HepG2 (cell line): ENCODE data around the gene SPEM2. TPM values are rescaled to one million over a fixed set of nuclear protein-coding genes. Genes with fewer than 3 reads are reported as not detected.

ENCODE experiments used
- ATAC-seq: fragments of 200-7000 bp; cut with Tn5 transposase; 3 replicates; pipeline ENCODE4 v1.9.1; 2020; ENCODE audit warnings: mild to moderate bottlenecking, moderate library complexity
- BruUV-seq: library from RNA; stranded (reverse); fragments of 400-500 nt; replicated peaks from 2 replicates; lab custom pipeline; 2021; lab: Mats Ljungman, UMichigan
- CTCF ChIA-PET: fragments of 300-600 bp; formaldehyde crosslinking; extraction: SDS; loops from one replicate; lab custom pipeline; 2021; ENCODE audit warnings: low total read pairs, inconsistent platforms, low intra/inter-chr PET ratio; lab: Yijun Ruan, JAX
- POLR2A ChIA-PET: fragments of 350-600 bp; sonication (Branson Sonifier 250); formaldehyde crosslinking; loops from one replicate; lab custom pipeline; 2020; ENCODE audit warnings: antibody characterized with exemption, inconsistent platforms; lab: Yijun Ruan, JAX
- DNase-seq: peaks from one replicate; pipeline ENCODE4 v3.0.0-alpha.2; 2015; ENCODE audit warnings: low spot score
- FAIRE-seq: peaks from 3 replicates; lab custom pipeline; 2011; peaks lifted over from hg19 to GRCh38; lab: Jason Lieb, UNC
- H2AFZ ChIP-seq: one replicate; pipeline ENCODE4 v1.6.1; 2011; ENCODE audit warnings: low read length, inconsistent platforms
- H3K27ac ChIP-seq: fragments of 300-600 bp; 3 replicates; pipeline ENCODE4 v1.8.0; 2011; ENCODE audit warnings: mixed run types, mild to moderate bottlenecking, mixed read lengths, low read length, inconsistent platforms; ENCODE audit not compliant: insufficient read depth; ENCODE audit errors: extremely low read length
- H3K27me3 ChIP-seq, 2 experiments: fragments of 200-600 bp in 1 of 2; 2 replicates in 1 of 2; 3 replicates in 1 of 2; pipeline versions ENCODE4 v1.6.0 to v1.8.0; 2011; ENCODE audit warnings: low read length in 2 of 2, mild to moderate bottlenecking in 2 of 2, moderate library complexity in 2 of 2, inconsistent platforms in 1 of 2; ENCODE audit not compliant: insufficient read depth in 2 of 2, control insufficient read depth in 1 of 2
- H3K36me3 ChIP-seq, 2 experiments: fragments of 200-600 bp in 1 of 2; replicated peaks in 1 of 2; 2 replicates in 1 of 2; 3 replicates in 1 of 2; pipeline versions ENCODE4 v1.5.1 to v1.8.0; 2011; ENCODE audit warnings: low read length in 2 of 2, inconsistent platforms in 1 of 2; ENCODE audit not compliant: insufficient read depth in 2 of 2, control insufficient read depth in 1 of 2
- H3K4me1 ChIP-seq: 2 replicates; pipeline ENCODE4 v1.5.1; 2012; ENCODE audit warnings: low read length, inconsistent platforms; ENCODE audit not compliant: insufficient read depth
- H3K4me2 ChIP-seq: 2 replicates; pipeline ENCODE4 v1.6.0; 2011; ENCODE audit warnings: low read depth, low read length, inconsistent platforms
- H3K4me3 ChIP-seq, 3 experiments: fragments of 200-600 bp in 1 of 3; sonication (generic), shearing (Covaris generic) in 1 of 3; replicated peaks in 1 of 3; 2 replicates each; pipeline ENCODE4 v1.5.1; 2011 to 2016; ENCODE audit warnings: low read length in 3 of 3, inconsistent platforms in 2 of 3, low read depth in 2 of 3, mild to moderate bottlenecking in 2 of 3, control low read depth in 1 of 3, mixed read lengths in 1 of 3; ENCODE audit not compliant: insufficient read depth in 1 of 3
- H3K79me2 ChIP-seq: one replicate; pipeline ENCODE4 v1.6.1; 2011; ENCODE audit warnings: low read length, inconsistent platforms; ENCODE audit not compliant: insufficient read depth
- H3K9ac ChIP-seq: 2 replicates; pipeline ENCODE4 v1.6.0; 2011; ENCODE audit warnings: mild to moderate bottlenecking, low read depth, low read length, inconsistent platforms; ENCODE audit not compliant: insufficient read depth
- H3K9me3 ChIP-seq: 2 replicates; pipeline ENCODE4 v1.5.1; 2012; ENCODE audit warnings: mild to moderate bottlenecking, low read length
- H4K20me1 ChIP-seq: 2 replicates; pipeline ENCODE4 v1.6.0; 2011; ENCODE audit warnings: inconsistent platforms, mild to moderate bottlenecking, low read length, moderate library complexity; ENCODE audit not compliant: insufficient read depth
- ARNT2 ChIP-seq: sonication (generic); formaldehyde crosslinking; IDR thresholded peaks from 2 replicates; pipeline ENCODE4 v1.8.0; 2022; ENCODE audit warnings: mild to moderate bottlenecking, low read depth, missing genetic modification reagents, moderate library complexity
- ELF1 ChIP-seq: sonication (generic); formaldehyde crosslinking; IDR thresholded peaks from 2 replicates; pipeline ENCODE4 v1.4.0; 2020; ENCODE audit warnings: missing genetic modification reagents
- KLF6 ChIP-seq: IDR thresholded peaks from 2 replicates; pipeline ENCODE4 v1.8.0; 2016; ENCODE audit warnings: missing biosample characterization, missing genetic modification reagents
- MEIS2 ChIP-seq: sonication (generic); formaldehyde crosslinking; IDR thresholded peaks from 2 replicates; pipeline ENCODE4 v1.9.0; 2021; ENCODE audit warnings: mild to moderate bottlenecking, missing genetic modification reagents
- NFKB2 ChIP-seq: sonication (generic); formaldehyde crosslinking; IDR thresholded peaks from 2 replicates; pipeline ENCODE4 v1.4.0; 2020; ENCODE audit warnings: missing genetic modification reagents, borderline replicate concordance
- TEAD3 ChIP-seq: optimal IDR thresholded peaks from 2 replicates; pipeline ENCODE3; 2016; ENCODE audit warnings: borderline replicate concordance
- TSC22D2 ChIP-seq: sonication (generic); formaldehyde crosslinking; IDR thresholded peaks from 2 replicates; pipeline ENCODE4 v1.5.1; 2020; ENCODE audit warnings: missing genetic modification reagents, mild to moderate bottlenecking, borderline replicate concordance
- ZFP36 ChIP-seq: fragments of 150-350 bp; IDR thresholded peaks from 2 replicates; pipeline ENCODE4 v1.6.1; 2018; ENCODE audit warnings: borderline replicate concordance, low read length, low read depth; ENCODE audit not compliant: partially characterized antibody
- ZNF136 ChIP-seq: sonication (generic); formaldehyde crosslinking; IDR thresholded peaks from 2 replicates; pipeline ENCODE4 v1.8.1; 2022; ENCODE audit warnings: low read depth, mild to moderate bottlenecking, moderate library complexity, missing genetic modification reagents
- ZNF547 ChIP-seq: sonication (generic); formaldehyde crosslinking; IDR thresholded peaks from 2 replicates; pipeline ENCODE4 v1.5.1; 2020; ENCODE audit warnings: mild to moderate bottlenecking, missing genetic modification reagents
- ZNF720 ChIP-seq: sonication (generic); formaldehyde crosslinking; IDR thresholded peaks from 2 replicates; pipeline ENCODE4 v1.4.0; 2020; ENCODE audit warnings: missing genetic modification reagents
- ZNF724P ChIP-seq: sonication (generic); formaldehyde crosslinking; IDR thresholded peaks from 2 replicates; pipeline ENCODE4 v1.8.0; 2022; ENCODE audit warnings: missing genetic modification reagents, borderline replicate concordance
- WGBS: methylation state at CpG from one replicate; pipeline ENCODE4 v1.1.6; 2017; ENCODE audit warnings: low lambda C conversion rate; 5-methylcytosine and 5-hydroxymethylcytosine counted together
- in situ Hi-C: cut with HindIII; loops from 2 replicates; pipeline ENCODE4 v1.10.0; 2017; ENCODE audit warnings: low pct_unique_long_range_greater_than_20kb; ENCODE audit not compliant: extremely low pct_ligation_motif_present
- intact Hi-C: fragments of 100-400 bp; cut with micrococcal nuclease; formaldehyde crosslinking; loops from one replicate; pipeline ENCODE4 v1.10.0; 2022; ENCODE audit not compliant: unreplicated experiment
- polyA plus RNA-seq, 8 experiments: library from polyadenylated mRNA; depleted of rRNA in 3 of 8; stranded (reverse) in 7 of 8; unstranded in 1 of 8; fragments of >200 nt; fragmentation: Illumina TruSeq in 4 of 8; extraction: Trizol in 4 of 8; gene quantifications; 2 replicates each; pipeline versions ENCODE4 v1.2.1 to v1.2.3, GENCODE V29; 2011 to 2016; ENCODE audit warnings: low read depth in 4 of 8, missing spikeins in 1 of 8, mixed read lengths in 1 of 8; ENCODE audit not compliant: insufficient read depth in 1 of 8
- total RNA-seq, 5 experiments: library from RNA; depleted of rRNA; stranded (reverse); fragments of >200 nt; fragmentation: Illumina TruSeq; extraction: Trizol; gene quantifications; 2 replicates each; pipeline ENCODE4 v1.2.3, GENCODE V29; 2016; ENCODE audit warnings: low read depth in 1 of 5
- TF ChIP-seq, protein P1 (sequence below): IDR thresholded peaks from 2 replicates; pipeline ENCODE4 v1.6.1; 2016
- TF ChIP-seq, protein P2 (sequence below): IDR thresholded peaks from 2 replicates; pipeline ENCODE4 v1.6.1; 2016; ENCODE audit warnings: missing compliant biosample characterization, missing genetic modification reagents, borderline replicate concordance
- TF ChIP-seq, protein P3 (sequence below): IDR thresholded peaks from 2 replicates; pipeline ENCODE4 v1.6.1; 2016; ENCODE audit warnings: missing compliant biosample characterization, missing genetic modification reagents, borderline replicate concordance
- TF ChIP-seq, protein P4 (sequence below): sonication (generic); formaldehyde crosslinking; IDR thresholded peaks from 2 replicates; pipeline ENCODE4 v1.4.0; 2020; ENCODE audit warnings: mild to moderate bottlenecking, missing genetic modification reagents

Gene SPEM2
- total and polyA plus RNA-seq, 2 of the 13 experiments (the other 11 are each of a cell fraction or from before 2014, with no cell fraction given): not detected

DNA sequence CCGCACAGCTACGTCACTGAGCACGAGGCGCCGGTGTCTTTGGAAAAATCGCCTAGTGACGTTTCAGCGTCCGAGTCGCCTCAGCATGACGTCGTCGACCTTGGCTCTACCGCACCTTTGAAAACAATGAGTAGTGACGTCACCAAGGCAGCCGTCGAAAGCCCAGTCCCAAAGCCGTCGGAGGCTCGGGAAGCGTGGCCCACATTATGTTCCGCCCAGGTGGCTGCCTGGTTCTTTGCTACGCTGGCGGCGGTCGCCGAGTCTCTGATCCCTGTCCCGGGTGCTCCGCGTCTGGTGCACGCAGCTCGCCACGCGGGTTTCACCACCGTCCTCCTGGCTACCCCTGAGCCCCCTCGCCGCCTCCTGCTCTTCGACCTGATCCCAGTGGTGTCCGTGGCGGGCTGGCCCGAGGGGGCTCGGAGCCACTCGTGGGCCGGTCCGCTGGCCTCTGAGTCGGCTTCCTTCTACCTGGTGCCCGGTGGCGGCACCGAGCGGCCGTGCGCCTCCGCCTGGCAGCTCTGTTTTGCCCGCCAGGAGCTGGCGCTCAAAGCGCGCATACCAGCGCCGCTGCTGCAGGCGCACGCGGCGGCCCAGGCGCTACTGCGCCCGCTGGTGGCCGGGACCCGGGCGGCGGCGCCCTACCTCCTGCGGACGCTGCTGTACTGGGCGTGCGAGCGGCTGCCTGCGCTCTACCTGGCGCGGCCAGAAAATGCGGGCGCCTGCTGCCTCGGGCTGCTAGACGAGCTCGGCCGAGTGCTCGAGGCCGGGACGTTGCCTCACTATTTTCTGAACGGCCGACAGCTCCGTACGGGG is 11.3 kb downstream of the SPEM2 start:
- no TSS peak for BruUV-seq
- no peak for FAIRE-seq
- intact Hi-C loops: loop anchor here (2.0 kb wide), 1 partner anchor 76 kb away; no protein-coding TSS in a partner anchor
- no peak overlapping the region for H3K9ac ChIP-seq
- peaks cover 2 to 6% of the 10 kb centered on the region in 2 experiments; a peak in 3 of 5 replicates for H3K27me3 ChIP-seq
- H3K4me2 ChIP-seq: peak overlapping the region; percentile 85
- H3K4me3 ChIP-seq: peak overlapping the region in 1 of 3 experiments; percentile 75; a peak in 3 of 6 replicates
- CTCF ChIA-PET: interaction anchor here (0.7 to 2.1 kb wide), 2 partner anchors 67 to 81 kb away, joined by 3 to 11 read pairs; no protein-coding TSS in a partner anchor
- H3K9me3 ChIP-seq: no peaks in the 10 kb centered on the region
- no peaks in the 10 kb centered on the region for H4K20me1 ChIP-seq
- H3K36me3 ChIP-seq: no peaks in the 10 kb centered on the region
- H3K4me1 ChIP-seq: peaks cover 39% of the 10 kb centered on the region
- H3K27ac ChIP-seq: no peak overlapping the region
- 88% methylated on average over 62 of the region's 92 CpGs for WGBS
- no peaks in the 10 kb centered on the region for H3K79me2 ChIP-seq
- peak; percentile 30 for DNase-seq
- peak; percentile 59 for ATAC-seq
- in situ Hi-C loops: loop anchor here (5.0 kb wide), 2 partner anchors 41 to 79 kb away; partner anchors contain the start of genes TMEM95 and ZBTB4
- POLR2A ChIA-PET: interaction anchor here (1.8 to 3.8 kb wide), 4 partner anchors 9 to 47 kb away, joined by 4 to 52 read pairs (median 28); partner anchors contain the start of genes CHRNB1, POLR2A and TMEM256
- no peak overlapping the region for H2AFZ ChIP-seq
- TF ChIP-seq MEIS2 (CRISPR knock-in tag): 0 out of 2 replicates have a peak, but pooled peaks have one; percentile 32
- no peak for TF ChIP-seq NFKB2
- TF ChIP-seq, protein P1, sequence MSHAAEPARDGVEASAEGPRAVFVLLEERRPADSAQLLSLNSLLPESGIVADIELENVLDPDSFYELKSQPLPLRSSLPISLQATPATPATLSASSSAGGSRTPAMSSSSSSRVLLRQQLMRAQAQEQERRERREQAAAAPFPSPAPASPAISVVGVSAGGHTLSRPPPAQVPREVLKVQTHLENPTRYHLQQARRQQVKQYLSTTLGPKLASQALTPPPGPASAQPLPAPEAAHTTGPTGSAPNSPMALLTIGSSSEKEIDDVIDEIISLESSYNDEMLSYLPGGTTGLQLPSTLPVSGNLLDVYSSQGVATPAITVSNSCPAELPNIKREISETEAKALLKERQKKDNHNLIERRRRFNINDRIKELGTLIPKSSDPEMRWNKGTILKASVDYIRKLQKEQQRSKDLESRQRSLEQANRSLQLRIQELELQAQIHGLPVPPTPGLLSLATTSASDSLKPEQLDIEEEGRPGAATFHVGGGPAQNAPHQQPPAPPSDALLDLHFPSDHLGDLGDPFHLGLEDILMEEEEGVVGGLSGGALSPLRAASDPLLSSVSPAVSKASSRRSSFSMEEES (CRISPR knock-in tag): no peak
- TF ChIP-seq, protein P2, sequence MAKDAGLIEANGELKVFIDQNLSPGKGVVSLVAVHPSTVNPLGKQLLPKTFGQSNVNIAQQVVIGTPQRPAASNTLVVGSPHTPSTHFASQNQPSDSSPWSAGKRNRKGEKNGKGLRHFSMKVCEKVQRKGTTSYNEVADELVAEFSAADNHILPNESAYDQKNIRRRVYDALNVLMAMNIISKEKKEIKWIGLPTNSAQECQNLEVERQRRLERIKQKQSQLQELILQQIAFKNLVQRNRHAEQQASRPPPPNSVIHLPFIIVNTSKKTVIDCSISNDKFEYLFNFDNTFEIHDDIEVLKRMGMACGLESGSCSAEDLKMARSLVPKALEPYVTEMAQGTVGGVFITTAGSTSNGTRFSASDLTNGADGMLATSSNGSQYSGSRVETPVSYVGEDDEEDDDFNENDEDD (CRISPR knock-in tag): peak; percentile 71; the same call in 1 of the 2 replicates
- TF ChIP-seq, protein P3, sequence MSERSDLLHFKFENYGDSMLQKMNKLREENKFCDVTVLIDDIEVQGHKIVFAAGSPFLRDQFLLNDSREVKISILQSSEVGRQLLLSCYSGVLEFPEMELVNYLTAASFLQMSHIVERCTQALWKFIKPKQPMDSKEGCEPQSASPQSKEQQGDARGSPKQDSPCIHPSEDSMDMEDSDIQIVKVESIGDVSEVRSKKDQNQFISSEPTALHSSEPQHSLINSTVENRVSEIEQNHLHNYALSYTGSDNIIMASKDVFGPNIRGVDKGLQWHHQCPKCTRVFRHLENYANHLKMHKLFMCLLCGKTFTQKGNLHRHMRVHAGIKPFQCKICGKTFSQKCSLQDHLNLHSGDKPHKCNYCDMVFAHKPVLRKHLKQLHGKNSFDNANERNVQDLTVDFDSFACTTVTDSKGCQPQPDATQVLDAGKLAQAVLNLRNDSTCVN (CRISPR knock-in tag): no peak
- TF ChIP-seq ZNF724P (CRISPR knock-in tag): 0 out of 2 replicates have a peak, but pooled peaks have one; percentile 29
- TF ChIP-seq ZNF547 (CRISPR knock-in tag): no peak
- no peak for TF ChIP-seq ZNF720 (CRISPR knock-in tag)
- no peak for TF ChIP-seq ZNF136 (CRISPR knock-in tag)
- peak; percentile 78 for TF ChIP-seq TEAD3 (CRISPR knock-in tag)
- TF ChIP-seq, protein P4, sequence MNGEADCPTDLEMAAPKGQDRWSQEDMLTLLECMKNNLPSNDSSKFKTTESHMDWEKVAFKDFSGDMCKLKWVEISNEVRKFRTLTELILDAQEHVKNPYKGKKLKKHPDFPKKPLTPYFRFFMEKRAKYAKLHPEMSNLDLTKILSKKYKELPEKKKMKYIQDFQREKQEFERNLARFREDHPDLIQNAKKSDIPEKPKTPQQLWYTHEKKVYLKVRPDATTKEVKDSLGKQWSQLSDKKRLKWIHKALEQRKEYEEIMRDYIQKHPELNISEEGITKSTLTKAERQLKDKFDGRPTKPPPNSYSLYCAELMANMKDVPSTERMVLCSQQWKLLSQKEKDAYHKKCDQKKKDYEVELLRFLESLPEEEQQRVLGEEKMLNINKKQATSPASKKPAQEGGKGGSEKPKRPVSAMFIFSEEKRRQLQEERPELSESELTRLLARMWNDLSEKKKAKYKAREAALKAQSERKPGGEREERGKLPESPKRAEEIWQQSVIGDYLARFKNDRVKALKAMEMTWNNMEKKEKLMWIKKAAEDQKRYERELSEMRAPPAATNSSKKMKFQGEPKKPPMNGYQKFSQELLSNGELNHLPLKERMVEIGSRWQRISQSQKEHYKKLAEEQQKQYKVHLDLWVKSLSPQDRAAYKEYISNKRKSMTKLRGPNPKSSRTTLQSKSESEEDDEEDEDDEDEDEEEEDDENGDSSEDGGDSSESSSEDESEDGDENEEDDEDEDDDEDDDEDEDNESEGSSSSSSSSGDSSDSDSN (CRISPR knock-in tag): peak; percentile 41; the same call in 1 of the 2 replicates
- TF ChIP-seq ELF1 (CRISPR knock-in tag): no peak
- 0 out of 2 replicates have a peak, but pooled peaks have one; percentile 32 for TF ChIP-seq ARNT2 (CRISPR knock-in tag)
- no peak for TF ChIP-seq TSC22D2 (CRISPR knock-in tag)
- TF ChIP-seq ZFP36: no peak
- TF ChIP-seq KLF6 (CRISPR knock-in tag): 0 out of 2 replicates have a peak, but pooled peaks have one; percentile 26
